NCI-H345 (cell line): Measurements from ENCODE around the gene DSG4.
"Not testable (repeated sequence)": the region's sequence is repeated elsewhere in the genome, so short reads cannot be mapped to it uniquely, and the experiment has no call there.

Source experiments
- DNase-seq: peaks from one replicate; lab custom pipeline; 2025; lab: John Stamatoyannopoulos, UW

DSG4 gene

GRCh38 chr18:31376477-31376876, at the start of gene DSG4:
Gene DSG4 (plus strand): TSS chr18:31376777. CDS start chr18:31376912, 135 bp downstream.
- DNase-seq = no peak

- DNase-seq = no peak
Observed at GRCh38 chr18:31329787-31330438, 46.7 kb upstream of the DSG4 start.

GRCh38 chr18:31343454-31343853, 33.1 kb upstream of the DSG4 start:
- DNase-seq = no peak

- DNase-seq = not testable (repeated sequence)
Observed at GRCh38 chr18:31353336-31353735, 23.2 kb upstream of the DSG4 start.

- no peak for DNase-seq
Observed at GRCh38 chr18:31354990-31355389, 21.6 kb upstream of the DSG4 start.

- no peak for DNase-seq
Observed at GRCh38 chr18:31356025-31356424, 20.6 kb upstream of the DSG4 start.

GRCh38 chr18:31364190-31364589, 12.4 kb upstream of the DSG4 start:
- no peak for DNase-seq

GRCh38 chr18:31369478-31369877, 7.1 kb upstream of the DSG4 start:
- no peak for DNase-seq

- no peak for DNase-seq
Observed at GRCh38 chr18:31371989-31372388, 4.6 kb upstream of the DSG4 start.

- no peak for DNase-seq
Observed at GRCh38 chr18:31373641-31374040, 2.9 kb upstream of the DSG4 start.

GRCh38 chr18:31380912-31381311, 4.3 kb downstream of the DSG4 start:
- DNase-seq = no peak

- no peak for DNase-seq
Observed at GRCh38 chr18:31382107-31382506, 5.5 kb downstream of the DSG4 start.

GRCh38 chr18:31386741-31387140, 10.2 kb downstream of the DSG4 start:
- DNase-seq = no peak

GRCh38 chr18:31393286-31393685, 16.7 kb downstream of the DSG4 start:
- DNase-seq = no peak

GRCh38 chr18:31396796-31397612, 20.4 kb downstream of the DSG4 start:
- DNase-seq = no peak

- DNase-seq = no peak
Observed at GRCh38 chr18:31398191-31398590, 21.6 kb downstream of the DSG4 start.

- no peak for DNase-seq
Observed at GRCh38 chr18:31399306-31400032, 22.9 kb downstream of the DSG4 start.

GRCh38 chr18:31401156-31402025, 24.8 kb downstream of the DSG4 start:
- DNase-seq = no peak

- no peak for DNase-seq
Observed at GRCh38 chr18:31402026-31402373, 25.4 kb downstream of the DSG4 start.

GRCh38 chr18:31403409-31403808, 26.8 kb downstream of the DSG4 start:
- DNase-seq = no peak

GRCh38 chr18:31407649-31408048, 31.1 kb downstream of the DSG4 start:
- DNase-seq = no peak

- DNase-seq = no peak
Observed at GRCh38 chr18:31409276-31409675, 32.7 kb downstream of the DSG4 start.
